HCT116 (cell line): Measurements from ENCODE around the gene SH3BP4. TPM values are rescaled to one million over a fixed set of nuclear protein-coding genes. Genes with fewer than 3 reads are reported as not detected.

Experiments
- ATAC-seq: fragments of 200-7000 bp; cut with Tn5 transposase; 2 replicates; pipeline ENCODE4 v1.9.1; 2020; ENCODE audit warnings: mild to moderate bottlenecking, moderate library complexity
- BruUV-seq: library from RNA; stranded (reverse); fragments of 400-500 nt; replicated peaks from 2 replicates; lab custom pipeline; 2021; lab: Mats Ljungman, UMichigan
- CTCF ChIA-PET: fragments of 300-600 bp; sonication (Branson Sonifier 250); formaldehyde crosslinking; loops from one replicate; lab custom pipeline; 2021; ENCODE audit warnings: antibody characterized with exemption; lab: Charles Lee
- POLR2A ChIA-PET: fragments of 300-600, 350-600 bp; sonication (Branson Sonifier 250); formaldehyde crosslinking; loops from one replicate; lab custom pipeline; 2021; ENCODE audit warnings: antibody characterized with exemption; lab: Charles Lee
- RAD21 ChIA-PET, 2 experiments: fragments of 300-600 bp; sonication (Branson Sonifier 250); formaldehyde crosslinking; loops; one replicate each; lab custom pipeline; 2023; ENCODE audit warnings: low total read pairs in 2 of 2; ENCODE audit not compliant: uncharacterized antibody in 2 of 2, unreplicated experiment in 2 of 2, low non-redundant PET in 1 of 2; lab: Charles Lee
- DNase-seq: peaks from one replicate; pipeline ENCODE4 v3.0.0-alpha.2; 2010; ENCODE audit warnings: low read depth, low spot score
- H2AFZ ChIP-seq: fragments of 200-600 bp; shearing (Covaris generic), sonication (generic); 2 replicates; pipeline ENCODE4 v1.6.1; 2017; ENCODE audit warnings: low read depth, mixed run types, mixed read lengths, antibody characterized with exemption, low read length; ENCODE audit not compliant: poor library complexity, severe bottlenecking
- H3K27ac ChIP-seq: 2 replicates; pipeline ENCODE4 v1.5.1; 2012; ENCODE audit warnings: low read depth, low read length
- H3K27me3 ChIP-seq: fragments of 200-600 bp; sonication (generic); 2 replicates; pipeline ENCODE4 v1.6.1; 2016; ENCODE audit warnings: mixed run types, low read length, mixed read lengths; ENCODE audit not compliant: insufficient read depth
- H3K36me3 ChIP-seq, 2 experiments: fragments of 200-500 bp in 1 of 2; fragments of 200-600 bp in 1 of 2; sonication (Bioruptor generic) in 1 of 2; sonication (generic) in 1 of 2; 2 replicates each; pipeline versions ENCODE4 v1.5.1 to v1.6.1; 2014 to 2016; ENCODE audit warnings: low read length in 2 of 2, inconsistent platforms in 1 of 2, mixed read lengths in 1 of 2, mixed run types in 1 of 2; ENCODE audit not compliant: insufficient read depth in 2 of 2, control insufficient read depth in 1 of 2
- H3K4me1 ChIP-seq, 2 experiments: fragments of 200-600 bp in 1 of 2; sonication (generic) in 1 of 2; 2 replicates each; pipeline versions ENCODE4 v1.5.1 to v1.6.1; 2012 to 2017; ENCODE audit warnings: low read length in 2 of 2, inconsistent platforms in 1 of 2, mild to moderate bottlenecking in 1 of 2, mixed read lengths in 1 of 2, mixed run types in 1 of 2, moderate library complexity in 1 of 2; ENCODE audit not compliant: insufficient read depth in 2 of 2, control insufficient read depth in 1 of 2
- H3K4me2 ChIP-seq: fragments of 200-600 bp; sonication (generic); 2 replicates; pipeline ENCODE4 v1.6.1; 2017; ENCODE audit warnings: mixed run types, low read length, mixed read lengths
- H3K4me3 ChIP-seq, 2 experiments: fragments of 200-600 bp in 1 of 2; sonication (generic) in 1 of 2; replicated peaks in 1 of 2; 2 replicates each; pipeline ENCODE4 v1.5.1; 2011 to 2016; ENCODE audit warnings: low read length in 2 of 2, control low read depth in 1 of 2, low read depth in 1 of 2, mild to moderate bottlenecking in 1 of 2, mixed read lengths in 1 of 2, mixed run types in 1 of 2
- H3K79me2 ChIP-seq: fragments of 200-600 bp; sonication (generic); 2 replicates; pipeline ENCODE4 v1.6.1; 2017; ENCODE audit warnings: mild to moderate bottlenecking, mixed run types, low read length, moderate library complexity, mixed read lengths; ENCODE audit not compliant: insufficient read depth
- H3K9ac ChIP-seq: fragments of 200-600 bp; sonication (generic); 2 replicates; pipeline ENCODE4 v1.6.1; 2016; ENCODE audit warnings: low read length, mixed read lengths
- H3K9me2 ChIP-seq: fragments of 200-600 bp; sonication (generic), shearing (Covaris generic); 2 replicates; pipeline ENCODE4 v1.6.1; 2017; ENCODE audit warnings: mixed run types, mild to moderate bottlenecking, moderate library complexity; ENCODE audit not compliant: insufficient read depth
- H3K9me3 ChIP-seq, 2 experiments: fragments of 200-500 bp in 1 of 2; fragments of 200-600 bp in 1 of 2; sonication (Bioruptor generic) in 1 of 2; sonication (generic) in 1 of 2; 2 replicates each; pipeline ENCODE4 v1.6.1; 2014 to 2017; ENCODE audit warnings: low read length in 2 of 2, mixed read lengths in 2 of 2, inconsistent platforms in 1 of 2, low read depth in 1 of 2, mild to moderate bottlenecking in 1 of 2, mixed run types in 1 of 2, moderate library complexity in 1 of 2; ENCODE audit not compliant: control insufficient read depth in 1 of 2, insufficient read depth in 1 of 2
- H4K20me1 ChIP-seq: fragments of 200-600 bp; sonication (generic), shearing (Covaris generic); 2 replicates; pipeline ENCODE4 v1.6.1; 2017; ENCODE audit warnings: mixed run types, mild to moderate bottlenecking, moderate library complexity; ENCODE audit not compliant: insufficient read depth
- CBX3 ChIP-seq: IDR thresholded peaks from 2 replicates; pipeline ENCODE4 v1.6.1; 2012; ENCODE audit warnings: low read depth
- CEBPB ChIP-seq: IDR thresholded peaks from 2 replicates; pipeline ENCODE4 v1.6.1; 2012; ENCODE audit warnings: low read depth
- EGR1 ChIP-seq: IDR thresholded peaks from 2 replicates; pipeline ENCODE4 v1.6.1; 2012; ENCODE audit warnings: low read depth
- EZH2 ChIP-seq: fragments of 200-600 bp; sonication (generic); IDR thresholded peaks from 2 replicates; pipeline ENCODE4 v1.6.1; 2017; ENCODE audit warnings: antibody characterized with exemption, mixed run types
- EZH2phosphoT487 ChIP-seq: fragments of 200-600 bp; IDR thresholded peaks from 2 replicates; pipeline ENCODE4 v1.6.1; 2018; ENCODE audit warnings: antibody characterized with exemption, borderline replicate concordance
- FOSL1 ChIP-seq: IDR thresholded peaks from 2 replicates; pipeline ENCODE4 v1.6.1; 2012; ENCODE audit warnings: low read depth
- JUND ChIP-seq: IDR thresholded peaks from 2 replicates; pipeline ENCODE4 v1.6.1; 2012
- POLR2A ChIP-seq: IDR thresholded peaks from 2 replicates; pipeline ENCODE4 v1.7.0; 2011; ENCODE audit warnings: borderline replicate concordance; ENCODE audit not compliant: insufficient read depth, insufficient read length; ENCODE audit errors: extremely low read depth
- SIN3A ChIP-seq: IDR thresholded peaks from 2 replicates; pipeline ENCODE4 v1.6.1; 2012; ENCODE audit warnings: low read depth
- YY1 ChIP-seq: IDR thresholded peaks from 2 replicates; pipeline ENCODE4 v1.6.1; 2011; ENCODE audit warnings: low read length, low read depth, moderate library complexity, mild to moderate bottlenecking; ENCODE audit not compliant: insufficient replicate concordance; ENCODE audit errors: extremely low read depth
- ZNF274 ChIP-seq: fragments of 200-500 bp; sonication (Bioruptor generic); IDR thresholded peaks from 2 replicates; pipeline ENCODE4 v1.6.1; 2014; ENCODE audit warnings: mild to moderate bottlenecking, low read depth, low read length, inconsistent platforms
- intact Hi-C: fragments of 100-400 bp; cut with micrococcal nuclease; formaldehyde crosslinking; loops from 2 replicates; pipeline ENCODE4 v1.10.0; 2022
- total RNA-seq: library from RNA; stranded (reverse); gene quantifications from one replicate; pipeline ENCODE4 v1.2.1, GENCODE V29; 2021; ENCODE audit not compliant: unreplicated experiment
- TF ChIP-seq, protein P1 (sequence below): IDR thresholded peaks from 2 replicates; pipeline ENCODE4 v1.6.1; 2012
- TF ChIP-seq, protein P2 (sequence below), 3 experiments: fragments of 200-600 bp in 1 of 3; sonication (generic) in 1 of 3; IDR thresholded peaks in 2 of 3; conservative IDR thresholded peaks in 1 of 3; 2 replicates each; pipeline ENCODE4 v1.5.1; 2012 to 2017; ENCODE audit warnings: low read depth in 2 of 3, low read length in 2 of 3, antibody characterized with exemption in 1 of 3, borderline replicate concordance in 1 of 3, control low read depth in 1 of 3, mild to moderate bottlenecking in 1 of 3, mixed read lengths in 1 of 3, mixed run types in 1 of 3, moderate library complexity in 1 of 3; ENCODE audit not compliant: insufficient read depth in 1 of 3
- TF ChIP-seq, protein P3 (sequence below): IDR thresholded peaks from 2 replicates; pipeline ENCODE4 v1.6.1; 2012
- TF ChIP-seq, protein P4 (sequence below): IDR thresholded peaks from 2 replicates; pipeline ENCODE4 v1.6.1; 2012; ENCODE audit warnings: low read depth

The SH3BP4 gene
- total RNA-seq, 1 experiment from 2014 or later, result 32.9 TPM

GRCh38 chr2:234970477-234970882 lies 18.7 kb downstream of the SH3BP4 start (continued):
- TF ChIP-seq SIN3A, result peak; percentile 69; the same call in 1 of the 2 replicates
- no peak for TF ChIP-seq EGR1

GRCh38 chr2:234971496-234971895 lies 19.7 kb downstream of the SH3BP4 start:
- TF ChIP-seq, protein P1, sequence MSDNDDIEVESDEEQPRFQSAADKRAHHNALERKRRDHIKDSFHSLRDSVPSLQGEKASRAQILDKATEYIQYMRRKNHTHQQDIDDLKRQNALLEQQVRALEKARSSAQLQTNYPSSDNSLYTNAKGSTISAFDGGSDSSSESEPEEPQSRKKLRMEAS, result no peak
- TF ChIP-seq YY1 (no peak), FOSL1 (no peak), EZH2phosphoT487 (no peak), CBX3 (no peak), POLR2A (no peak), EGR1 (no peak), JUND (no peak), ZNF274 (no peak), EZH2 (no peak), CEBPB (no peak)
- TF ChIP-seq, protein P2, sequence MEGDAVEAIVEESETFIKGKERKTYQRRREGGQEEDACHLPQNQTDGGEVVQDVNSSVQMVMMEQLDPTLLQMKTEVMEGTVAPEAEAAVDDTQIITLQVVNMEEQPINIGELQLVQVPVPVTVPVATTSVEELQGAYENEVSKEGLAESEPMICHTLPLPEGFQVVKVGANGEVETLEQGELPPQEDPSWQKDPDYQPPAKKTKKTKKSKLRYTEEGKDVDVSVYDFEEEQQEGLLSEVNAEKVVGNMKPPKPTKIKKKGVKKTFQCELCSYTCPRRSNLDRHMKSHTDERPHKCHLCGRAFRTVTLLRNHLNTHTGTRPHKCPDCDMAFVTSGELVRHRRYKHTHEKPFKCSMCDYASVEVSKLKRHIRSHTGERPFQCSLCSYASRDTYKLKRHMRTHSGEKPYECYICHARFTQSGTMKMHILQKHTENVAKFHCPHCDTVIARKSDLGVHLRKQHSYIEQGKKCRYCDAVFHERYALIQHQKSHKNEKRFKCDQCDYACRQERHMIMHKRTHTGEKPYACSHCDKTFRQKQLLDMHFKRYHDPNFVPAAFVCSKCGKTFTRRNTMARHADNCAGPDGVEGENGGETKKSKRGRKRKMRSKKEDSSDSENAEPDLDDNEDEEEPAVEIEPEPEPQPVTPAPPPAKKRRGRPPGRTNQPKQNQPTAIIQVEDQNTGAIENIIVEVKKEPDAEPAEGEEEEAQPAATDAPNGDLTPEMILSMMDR (IDR thresholded peaks at IDR 0.05 in 2 of 3, conservative IDR thresholded peaks at IDR 0.05 in 1 of 3; ENCODE audit: borderline replicate concordance in 1 of 3, insufficient read depth in 1 of 3, low read depth in 2 of 3, low read length in 2 of 3), result no peak
- TF ChIP-seq, protein P3, sequence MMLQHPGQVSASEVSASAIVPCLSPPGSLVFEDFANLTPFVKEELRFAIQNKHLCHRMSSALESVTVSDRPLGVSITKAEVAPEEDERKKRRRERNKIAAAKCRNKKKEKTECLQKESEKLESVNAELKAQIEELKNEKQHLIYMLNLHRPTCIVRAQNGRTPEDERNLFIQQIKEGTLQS, result no peak
- TF ChIP-seq, protein P4, sequence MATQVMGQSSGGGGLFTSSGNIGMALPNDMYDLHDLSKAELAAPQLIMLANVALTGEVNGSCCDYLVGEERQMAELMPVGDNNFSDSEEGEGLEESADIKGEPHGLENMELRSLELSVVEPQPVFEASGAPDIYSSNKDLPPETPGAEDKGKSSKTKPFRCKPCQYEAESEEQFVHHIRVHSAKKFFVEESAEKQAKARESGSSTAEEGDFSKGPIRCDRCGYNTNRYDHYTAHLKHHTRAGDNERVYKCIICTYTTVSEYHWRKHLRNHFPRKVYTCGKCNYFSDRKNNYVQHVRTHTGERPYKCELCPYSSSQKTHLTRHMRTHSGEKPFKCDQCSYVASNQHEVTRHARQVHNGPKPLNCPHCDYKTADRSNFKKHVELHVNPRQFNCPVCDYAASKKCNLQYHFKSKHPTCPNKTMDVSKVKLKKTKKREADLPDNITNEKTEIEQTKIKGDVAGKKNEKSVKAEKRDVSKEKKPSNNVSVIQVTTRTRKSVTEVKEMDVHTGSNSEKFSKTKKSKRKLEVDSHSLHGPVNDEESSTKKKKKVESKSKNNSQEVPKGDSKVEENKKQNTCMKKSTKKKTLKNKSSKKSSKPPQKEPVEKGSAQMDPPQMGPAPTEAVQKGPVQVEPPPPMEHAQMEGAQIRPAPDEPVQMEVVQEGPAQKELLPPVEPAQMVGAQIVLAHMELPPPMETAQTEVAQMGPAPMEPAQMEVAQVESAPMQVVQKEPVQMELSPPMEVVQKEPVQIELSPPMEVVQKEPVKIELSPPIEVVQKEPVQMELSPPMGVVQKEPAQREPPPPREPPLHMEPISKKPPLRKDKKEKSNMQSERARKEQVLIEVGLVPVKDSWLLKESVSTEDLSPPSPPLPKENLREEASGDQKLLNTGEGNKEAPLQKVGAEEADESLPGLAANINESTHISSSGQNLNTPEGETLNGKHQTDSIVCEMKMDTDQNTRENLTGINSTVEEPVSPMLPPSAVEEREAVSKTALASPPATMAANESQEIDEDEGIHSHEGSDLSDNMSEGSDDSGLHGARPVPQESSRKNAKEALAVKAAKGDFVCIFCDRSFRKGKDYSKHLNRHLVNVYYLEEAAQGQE, result no peak
- ChIA-PET POLR2A (no interaction called here), RAD21 (no interaction called here), CTCF (no interaction called here)
- ATAC-seq (no peak), DNase-seq (no peak)
- Histone ChIP-seq H3K4me2 (peak overlapping the region; percentile 74; the same call in 1 of the 2 replicates), H3K36me3 (no peaks in the 10 kb centered on the region), H3K9me2 (no peaks in the 10 kb centered on the region), H3K27ac (no peak overlapping the region), H3K4me3 (no peak overlapping the region), H3K4me1 (peaks cover 63 to 79% of the 10 kb centered on the region in 2 experiments), H3K27me3 (no peaks in the 10 kb centered on the region), H4K20me1 (0 out of 2 replicates have a peak, but pooled peaks cover 6% of the 10 kb centered on the region), H2AFZ (no peak overlapping the region), H3K9me3 (no peaks in the 10 kb centered on the region), H3K79me2 (peaks cover 81% of the 10 kb centered on the region), H3K9ac (no peak overlapping the region)
- BruUV-seq, result no TSS peak
- intact Hi-C loops, result no loop called here
